ENCODE results near the gene CCDC186.

DNA sequence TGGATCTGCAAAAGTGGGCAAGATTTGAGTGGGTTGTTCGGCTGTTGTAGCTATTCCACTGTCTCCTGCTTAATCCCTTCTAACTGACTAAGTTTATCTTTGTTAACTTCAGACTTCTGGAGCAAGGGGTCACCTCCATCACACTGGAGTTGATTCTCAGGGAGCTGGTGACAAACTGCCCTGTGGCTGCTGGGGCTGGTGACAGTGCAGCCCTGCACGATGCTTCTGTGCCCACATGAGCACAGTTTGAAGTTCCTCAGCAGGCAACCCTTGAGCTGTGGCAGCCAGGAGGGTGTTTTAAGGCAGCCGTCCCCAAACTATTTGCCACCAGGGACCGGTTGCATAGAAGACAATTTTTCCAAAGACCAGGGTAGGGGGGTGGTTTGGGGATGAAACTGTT is 89.8 kb downstream of the CCDC186 start:
- TF ChIP-seq SMC3 (IDR thresholded peaks at IDR 0.05) (no peak), ELK1 (IDR thresholded peaks at IDR 0.05; ENCODE audit: low read depth, low read length) (no peak), EP300 (IDR thresholded peaks at IDR 0.05) (no peak), CBX2 (IDR thresholded peaks at IDR 0.05; ENCODE audit: borderline replicate concordance, low read depth) (no peak), POLR2A (IDR thresholded peaks at IDR 0.05; ENCODE audit: low read length) (no peak), SREBF2 (IDR thresholded peaks at IDR 0.05) (no peak), USF2 (IDR thresholded peaks at IDR 0.05) (no peak), EHMT2 (IDR thresholded peaks at IDR 0.05; ENCODE audit: low read depth) (no peak), MAZ (IDR thresholded peaks at IDR 0.05; ENCODE audit: borderline replicate concordance, low read depth, low read length) (no peak), CBX8 (IDR thresholded peaks at IDR 0.05) (no peak), RFX5 (IDR thresholded peaks at IDR 0.05) (no peak), BCL3 (IDR thresholded peaks at IDR 0.05) (no peak)
- TF ChIP-seq, protein P1, sequence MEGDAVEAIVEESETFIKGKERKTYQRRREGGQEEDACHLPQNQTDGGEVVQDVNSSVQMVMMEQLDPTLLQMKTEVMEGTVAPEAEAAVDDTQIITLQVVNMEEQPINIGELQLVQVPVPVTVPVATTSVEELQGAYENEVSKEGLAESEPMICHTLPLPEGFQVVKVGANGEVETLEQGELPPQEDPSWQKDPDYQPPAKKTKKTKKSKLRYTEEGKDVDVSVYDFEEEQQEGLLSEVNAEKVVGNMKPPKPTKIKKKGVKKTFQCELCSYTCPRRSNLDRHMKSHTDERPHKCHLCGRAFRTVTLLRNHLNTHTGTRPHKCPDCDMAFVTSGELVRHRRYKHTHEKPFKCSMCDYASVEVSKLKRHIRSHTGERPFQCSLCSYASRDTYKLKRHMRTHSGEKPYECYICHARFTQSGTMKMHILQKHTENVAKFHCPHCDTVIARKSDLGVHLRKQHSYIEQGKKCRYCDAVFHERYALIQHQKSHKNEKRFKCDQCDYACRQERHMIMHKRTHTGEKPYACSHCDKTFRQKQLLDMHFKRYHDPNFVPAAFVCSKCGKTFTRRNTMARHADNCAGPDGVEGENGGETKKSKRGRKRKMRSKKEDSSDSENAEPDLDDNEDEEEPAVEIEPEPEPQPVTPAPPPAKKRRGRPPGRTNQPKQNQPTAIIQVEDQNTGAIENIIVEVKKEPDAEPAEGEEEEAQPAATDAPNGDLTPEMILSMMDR (IDR thresholded peaks at IDR 0.05) = no peak
- TF ChIP-seq, protein P2, sequence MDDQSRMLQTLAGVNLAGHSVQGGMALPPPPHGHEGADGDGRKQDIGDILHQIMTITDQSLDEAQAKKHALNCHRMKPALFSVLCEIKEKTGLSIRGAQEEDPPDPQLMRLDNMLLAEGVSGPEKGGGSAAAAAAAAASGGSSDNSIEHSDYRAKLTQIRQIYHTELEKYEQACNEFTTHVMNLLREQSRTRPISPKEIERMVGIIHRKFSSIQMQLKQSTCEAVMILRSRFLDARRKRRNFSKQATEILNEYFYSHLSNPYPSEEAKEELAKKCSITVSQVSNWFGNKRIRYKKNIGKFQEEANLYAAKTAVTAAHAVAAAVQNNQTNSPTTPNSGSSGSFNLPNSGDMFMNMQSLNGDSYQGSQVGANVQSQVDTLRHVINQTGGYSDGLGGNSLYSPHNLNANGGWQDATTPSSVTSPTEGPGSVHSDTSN (IDR thresholded peaks at IDR 0.05) = no peak
